Liver (tissue), 3 donors: Measurements from ENCODE around the gene EMP1.

ENCODE experiments used
- EGR1 ChIP-seq, 2 donors: IDR thresholded peaks; 2 replicates each; pipeline ENCODE4 v1.6.1; 2016 to 2018; ENCODE audit warnings: antibody characterized with exemption in 2 of 2, low read depth in 2 of 2
- FOXA2 ChIP-seq: IDR thresholded peaks from 2 replicates; pipeline ENCODE4 v1.6.1; 2016; ENCODE audit warnings: antibody characterized with exemption
- GABPA ChIP-seq, 2 donors: IDR thresholded peaks in 1 of 2; conservative IDR thresholded peaks in 1 of 2; 2 replicates each; pipeline ENCODE4 v1.6.1; 2016; ENCODE audit warnings: antibody characterized with exemption in 2 of 2, mild to moderate bottlenecking in 1 of 2, moderate library complexity in 1 of 2
- HNF4A ChIP-seq, 2 donors: conservative IDR thresholded peaks; 2 replicates each; pipeline ENCODE4 v1.6.1; 2016; ENCODE audit warnings: antibody characterized with exemption in 2 of 2, mild to moderate bottlenecking in 2 of 2
- REST ChIP-seq: IDR thresholded peaks from 2 replicates; pipeline ENCODE4 v1.6.1; 2016; ENCODE audit warnings: antibody characterized with exemption, mild to moderate bottlenecking
- RXRA ChIP-seq, 2 donors: IDR thresholded peaks; 2 replicates each; pipeline ENCODE4 v1.6.1; 2017 to 2018; ENCODE audit warnings: antibody characterized with exemption in 2 of 2, mild to moderate bottlenecking in 1 of 2
- TAF1 ChIP-seq: conservative IDR thresholded peaks from 2 replicates; pipeline ENCODE4 v1.6.1; 2016; ENCODE audit warnings: antibody characterized with exemption, mild to moderate bottlenecking
- YY1 ChIP-seq: IDR thresholded peaks from 2 replicates; pipeline ENCODE4 v1.6.1; 2016; ENCODE audit warnings: antibody characterized with exemption, mild to moderate bottlenecking
- TF ChIP-seq, protein P1 (sequence below): fragments of 150-350 bp; IDR thresholded peaks from 2 replicates; pipeline ENCODE4 v1.5.1; 2017; ENCODE audit warnings: improper control_type of control experiment, low read depth, low read length; ENCODE audit not compliant: missing input control
- TF ChIP-seq, protein P2 (sequence below): IDR thresholded peaks from 2 replicates; pipeline ENCODE4 v1.6.1; 2016; ENCODE audit warnings: antibody characterized with exemption
- TF ChIP-seq, protein P3 (sequence below): IDR thresholded peaks from 2 replicates; pipeline ENCODE4 v1.6.1; 2016; ENCODE audit warnings: antibody characterized with exemption
- donor health status: healthy.
- donor health status: healthy.

GRCh38 chr12:13219320-13219719 is 22.8 kb downstream of the EMP1 start:
- TF ChIP-seq, protein P1, sequence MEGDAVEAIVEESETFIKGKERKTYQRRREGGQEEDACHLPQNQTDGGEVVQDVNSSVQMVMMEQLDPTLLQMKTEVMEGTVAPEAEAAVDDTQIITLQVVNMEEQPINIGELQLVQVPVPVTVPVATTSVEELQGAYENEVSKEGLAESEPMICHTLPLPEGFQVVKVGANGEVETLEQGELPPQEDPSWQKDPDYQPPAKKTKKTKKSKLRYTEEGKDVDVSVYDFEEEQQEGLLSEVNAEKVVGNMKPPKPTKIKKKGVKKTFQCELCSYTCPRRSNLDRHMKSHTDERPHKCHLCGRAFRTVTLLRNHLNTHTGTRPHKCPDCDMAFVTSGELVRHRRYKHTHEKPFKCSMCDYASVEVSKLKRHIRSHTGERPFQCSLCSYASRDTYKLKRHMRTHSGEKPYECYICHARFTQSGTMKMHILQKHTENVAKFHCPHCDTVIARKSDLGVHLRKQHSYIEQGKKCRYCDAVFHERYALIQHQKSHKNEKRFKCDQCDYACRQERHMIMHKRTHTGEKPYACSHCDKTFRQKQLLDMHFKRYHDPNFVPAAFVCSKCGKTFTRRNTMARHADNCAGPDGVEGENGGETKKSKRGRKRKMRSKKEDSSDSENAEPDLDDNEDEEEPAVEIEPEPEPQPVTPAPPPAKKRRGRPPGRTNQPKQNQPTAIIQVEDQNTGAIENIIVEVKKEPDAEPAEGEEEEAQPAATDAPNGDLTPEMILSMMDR = no peak
- TF ChIP-seq FOXA2 (no peak), EGR1 (IDR thresholded peaks at IDR 0.05; ENCODE audit: low read depth in 2 of 2) (no peak), REST (no peak), RXRA (IDR thresholded peaks at IDR 0.05) (no peak), TAF1 (no peak), GABPA (IDR thresholded peaks at IDR 0.05 in 1 of 2, conservative IDR thresholded peaks at IDR 0.05 in 1 of 2) (no peak), HNF4A (conservative IDR thresholded peaks at IDR 0.05) (no peak), YY1 (no peak)
- TF ChIP-seq, protein P2, sequence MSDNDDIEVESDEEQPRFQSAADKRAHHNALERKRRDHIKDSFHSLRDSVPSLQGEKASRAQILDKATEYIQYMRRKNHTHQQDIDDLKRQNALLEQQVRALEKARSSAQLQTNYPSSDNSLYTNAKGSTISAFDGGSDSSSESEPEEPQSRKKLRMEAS = no peak
- TF ChIP-seq, protein P3, sequence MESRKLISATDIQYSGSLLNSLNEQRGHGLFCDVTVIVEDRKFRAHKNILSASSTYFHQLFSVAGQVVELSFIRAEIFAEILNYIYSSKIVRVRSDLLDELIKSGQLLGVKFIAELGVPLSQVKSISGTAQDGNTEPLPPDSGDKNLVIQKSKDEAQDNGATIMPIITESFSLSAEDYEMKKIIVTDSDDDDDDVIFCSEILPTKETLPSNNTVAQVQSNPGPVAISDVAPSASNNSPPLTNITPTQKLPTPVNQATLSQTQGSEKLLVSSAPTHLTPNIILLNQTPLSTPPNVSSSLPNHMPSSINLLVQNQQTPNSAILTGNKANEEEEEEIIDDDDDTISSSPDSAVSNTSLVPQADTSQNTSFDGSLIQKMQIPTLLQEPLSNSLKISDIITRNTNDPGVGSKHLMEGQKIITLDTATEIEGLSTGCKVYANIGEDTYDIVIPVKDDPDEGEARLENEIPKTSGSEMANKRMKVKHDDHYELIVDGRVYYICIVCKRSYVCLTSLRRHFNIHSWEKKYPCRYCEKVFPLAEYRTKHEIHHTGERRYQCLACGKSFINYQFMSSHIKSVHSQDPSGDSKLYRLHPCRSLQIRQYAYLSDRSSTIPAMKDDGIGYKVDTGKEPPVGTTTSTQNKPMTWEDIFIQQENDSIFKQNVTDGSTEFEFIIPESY = no peak
